MM.1S (cell line): Measurements from ENCODE around the gene SDE2.

ENCODE experiments used
- EZH2 ChIP-seq: fragments of 300-600 bp; sonication (generic); optimal IDR thresholded peaks from 2 replicates; pipeline ENCODE3; 2017; ENCODE audit warnings: low read depth, mild to moderate bottlenecking, antibody characterized with exemption, low read length, mixed read lengths
- EZH2phosphoT487 ChIP-seq: fragments of 300-600 bp; sonication (generic); IDR thresholded peaks from 2 replicates; pipeline ENCODE4 v1.6.1; 2018; ENCODE audit warnings: antibody characterized with exemption, low read length
- TF ChIP-seq, protein P1 (sequence below): fragments of 300-600 bp; sonication (generic); IDR thresholded peaks from 2 replicates; pipeline ENCODE4 v1.5.1; 2016; ENCODE audit warnings: antibody characterized with exemption, low read length, mixed read lengths

DNA sequence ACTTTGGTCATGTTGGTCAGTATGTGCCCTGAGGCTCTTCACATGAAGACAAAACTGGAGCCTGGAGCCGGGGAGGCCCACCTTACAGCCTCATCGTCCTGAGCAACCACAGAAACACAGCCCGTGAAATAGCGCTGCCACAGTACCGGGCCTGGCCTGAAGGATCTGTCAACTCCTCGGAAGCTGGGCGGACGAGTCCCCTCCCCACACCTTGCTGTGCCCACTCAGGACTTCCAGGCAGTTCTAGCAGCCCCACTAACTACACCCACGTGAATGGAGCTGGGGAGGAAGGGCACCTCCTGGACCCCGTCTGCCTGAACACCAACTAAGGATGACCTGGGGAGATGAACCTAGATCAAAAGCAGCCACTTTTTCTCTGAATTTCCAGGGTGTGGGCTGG lies 24.7 kb downstream of the SDE2 start:
- TF ChIP-seq EZH2 (no peak), EZH2phosphoT487 (no peak)
- TF ChIP-seq, protein P1, sequence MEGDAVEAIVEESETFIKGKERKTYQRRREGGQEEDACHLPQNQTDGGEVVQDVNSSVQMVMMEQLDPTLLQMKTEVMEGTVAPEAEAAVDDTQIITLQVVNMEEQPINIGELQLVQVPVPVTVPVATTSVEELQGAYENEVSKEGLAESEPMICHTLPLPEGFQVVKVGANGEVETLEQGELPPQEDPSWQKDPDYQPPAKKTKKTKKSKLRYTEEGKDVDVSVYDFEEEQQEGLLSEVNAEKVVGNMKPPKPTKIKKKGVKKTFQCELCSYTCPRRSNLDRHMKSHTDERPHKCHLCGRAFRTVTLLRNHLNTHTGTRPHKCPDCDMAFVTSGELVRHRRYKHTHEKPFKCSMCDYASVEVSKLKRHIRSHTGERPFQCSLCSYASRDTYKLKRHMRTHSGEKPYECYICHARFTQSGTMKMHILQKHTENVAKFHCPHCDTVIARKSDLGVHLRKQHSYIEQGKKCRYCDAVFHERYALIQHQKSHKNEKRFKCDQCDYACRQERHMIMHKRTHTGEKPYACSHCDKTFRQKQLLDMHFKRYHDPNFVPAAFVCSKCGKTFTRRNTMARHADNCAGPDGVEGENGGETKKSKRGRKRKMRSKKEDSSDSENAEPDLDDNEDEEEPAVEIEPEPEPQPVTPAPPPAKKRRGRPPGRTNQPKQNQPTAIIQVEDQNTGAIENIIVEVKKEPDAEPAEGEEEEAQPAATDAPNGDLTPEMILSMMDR = no peak
